GM12878 (cell line): Measurements from ENCODE around the gene SERINC5. TPM values are rescaled to one million over a fixed set of nuclear protein-coding genes. Genes with fewer than 3 reads are reported as not detected.

Experiments used
- ATAC-seq: fragments of 200-7000 bp; cut with Tn5 transposase; 3 replicates; pipeline ENCODE4 v1.9.1; 2020; ENCODE audit warnings: mild to moderate bottlenecking, moderate library complexity
- BruUV-seq: library from RNA; stranded (reverse); fragments of 400-500 nt; replicated peaks from 2 replicates; lab custom pipeline; 2021; lab: Mats Ljungman, UMichigan
- CTCF ChIA-PET: fragments of 300-600 bp; sonication (Branson Sonifier 250); formaldehyde crosslinking; extraction: SDS; loops from one replicate; lab custom pipeline; 2021; ENCODE audit warnings: inconsistent platforms; lab: Yijun Ruan, JAX
- POLR2A ChIA-PET: fragments of 350-600 bp; formaldehyde crosslinking; extraction: SDS; loops from one replicate; lab custom pipeline; 2021; ENCODE audit warnings: inconsistent platforms; lab: Charles Lee
- RAD21 ChIA-PET: fragments of 300-600 bp; sonication (Branson Sonifier 250); formaldehyde crosslinking; loops from one replicate; lab custom pipeline; 2023; ENCODE audit warnings: antibody characterized with exemption; ENCODE audit not compliant: unreplicated experiment; lab: Charles Lee
- SMC1A ChIA-PET: fragments of 300-600 bp; sonication (Branson Sonifier 250); formaldehyde crosslinking; loops from one replicate; lab custom pipeline; 2023; ENCODE audit not compliant: unreplicated experiment, uncharacterized antibody; lab: Charles Lee
- DNase-seq: peaks from one replicate; pipeline ENCODE4 v3.0.0-alpha.2; 2011; ENCODE audit warnings: low read depth, low spot score
- FAIRE-seq: peaks from 3 replicates; lab custom pipeline; 2011; peaks lifted over from hg19 to GRCh38; lab: Jason Lieb, UNC
- H2AFZ ChIP-seq: 2 replicates; pipeline ENCODE4 v1.6.0; 2011; ENCODE audit warnings: low read depth, low read length, control low read depth; ENCODE audit not compliant: control insufficient read depth
- H3K27ac ChIP-seq: 2 replicates; pipeline ENCODE4 v1.5.1; 2011; ENCODE audit warnings: control low read depth; ENCODE audit not compliant: control insufficient read depth, insufficient read depth
- H3K27me3 ChIP-seq, 2 experiments: replicated peaks in 1 of 2; 2 replicates each; pipeline versions ENCODE4 v1.6.0 to v1.6.1; 2011; ENCODE audit warnings: low read length in 1 of 2; ENCODE audit not compliant: control insufficient read depth in 2 of 2, insufficient read depth in 2 of 2
- H3K36me3 ChIP-seq, 2 experiments: 2 replicates each; pipeline ENCODE4 v1.5.1; 2011; ENCODE audit warnings: low read length in 1 of 2; ENCODE audit not compliant: control insufficient read depth in 2 of 2, insufficient read depth in 2 of 2
- H3K4me1 ChIP-seq: 2 replicates; pipeline ENCODE4 v1.6.1; 2011; ENCODE audit warnings: mild to moderate bottlenecking, low read length, moderate library complexity, mixed read lengths; ENCODE audit not compliant: control insufficient read depth, insufficient read depth
- H3K4me2 ChIP-seq: 2 replicates; pipeline ENCODE4 v1.6.0; 2011; ENCODE audit warnings: control low read depth; ENCODE audit not compliant: control insufficient read depth, insufficient read depth
- H3K4me3 ChIP-seq: fragments of 200-600 bp; sonication (generic); 2 replicates; pipeline ENCODE4 v1.5.1; 2016
- H3K79me2 ChIP-seq: 2 replicates; pipeline ENCODE4 v1.6.0; 2011; ENCODE audit warnings: low read length; ENCODE audit not compliant: control insufficient read depth, insufficient read depth
- H3K9ac ChIP-seq: 2 replicates; pipeline ENCODE4 v1.8.0; 2011; ENCODE audit warnings: low read length, control low read depth, mixed read lengths; ENCODE audit not compliant: control insufficient read depth, insufficient read depth
- H3K9me3 ChIP-seq: replicated peaks from 3 replicates; pipeline ENCODE4 v1.5.1; 2011; ENCODE audit warnings: mild to moderate bottlenecking, low read length; ENCODE audit not compliant: control insufficient read depth, insufficient read depth
- H4K20me1 ChIP-seq: 2 replicates; pipeline ENCODE4 v1.6.0; 2011; ENCODE audit not compliant: control insufficient read depth, insufficient read depth
- CEBPB ChIP-seq, 2 experiments: fragments of 150-350 bp in 1 of 2; IDR thresholded peaks; 2 replicates each; pipeline ENCODE4 v1.6.1; 2012 to 2014; ENCODE audit warnings: low read depth in 2 of 2, low read length in 2 of 2, borderline replicate concordance in 1 of 2, inconsistent platforms in 1 of 2
- FOS ChIP-seq: IDR thresholded peaks from 3 replicates; pipeline ENCODE4 v1.6.1; 2011; ENCODE audit warnings: borderline replicate concordance; ENCODE audit not compliant: insufficient read length; ENCODE audit errors: extremely low read depth
- HSF1 ChIP-seq: fragments of 150-350 bp; IDR thresholded peaks from 2 replicates; pipeline ENCODE4 v1.6.1; 2014; ENCODE audit warnings: mild to moderate bottlenecking, low read depth, low read length
- MEF2B ChIP-seq: fragments of 450-650 bp; IDR thresholded peaks from 2 replicates; pipeline ENCODE4 v1.6.1; 2018; ENCODE audit warnings: mild to moderate bottlenecking, moderate library complexity; ENCODE audit not compliant: partially characterized antibody, poor library complexity, severe bottlenecking
- NFYB ChIP-seq: IDR thresholded peaks from 2 replicates; pipeline ENCODE4 v1.6.1; 2011; ENCODE audit warnings: low read depth, mild to moderate bottlenecking, low read length, improper control_type of control experiment, moderate library complexity; ENCODE audit not compliant: insufficient read depth
- RUNX3 ChIP-seq: IDR thresholded peaks from 2 replicates; pipeline ENCODE4 v1.6.1; 2012; ENCODE audit warnings: low read length, inconsistent platforms
- ZNF207 ChIP-seq: fragments of 450-650 bp; IDR thresholded peaks from 2 replicates; pipeline ENCODE4 v1.6.1; 2014; ENCODE audit warnings: antibody characterized with exemption, mild to moderate bottlenecking, borderline replicate concordance
- WGBS: methylation state at CpG from one replicate; pipeline ENCODE4 v1.1.6; 2016; ENCODE audit warnings: low lambda C conversion rate; ENCODE audit not compliant: insufficient replicate concordance, insufficient coverage; ENCODE audit errors: missing lambda C conversion rate; 5-methylcytosine and 5-hydroxymethylcytosine counted together
- in situ Hi-C: fragments of 300-500 bp; cut with MboI; formaldehyde crosslinking; loops from 9 replicates; pipeline ENCODE4 v1.14.3; 2018; ENCODE audit warnings: mixed read lengths
- intact Hi-C: fragments of 100-400 bp; cut with micrococcal nuclease; formaldehyde crosslinking; loops from one replicate; pipeline ENCODE4 v1.14.2; 2022; ENCODE audit not compliant: unreplicated experiment
- polyA plus RNA-seq, 11 experiments: library from polyadenylated mRNA; depleted of rRNA in 4 of 11; unstranded in 6 of 11; stranded (reverse) in 5 of 11; fragments of >200 nt; fragmentation: Nextera tagmentation in 4 of 11; fragmentation: Illumina TruSeq in 1 of 11; extraction: Ambion mirVana in 4 of 11; extraction: Trizol in 1 of 11; gene quantifications; 1 replicate in 1 of 11; 2 replicates in 10 of 11; pipeline versions ENCODE4 v1.2.1 to v1.2.3, GENCODE V29; 2011 to 2016; ENCODE audit warnings: inconsistent platforms in 2 of 11, missing spikeins in 2 of 11, low read depth in 1 of 11
- total RNA-seq, 4 experiments: library from RNA; depleted of rRNA in 3 of 4; stranded (reverse); fragments of >200 nt in 3 of 4; fragmentation: Illumina TruSeq in 1 of 4; extraction: Trizol in 1 of 4; gene quantifications; 2 replicates each; pipeline versions ENCODE4 v1.2.1 to v1.2.3, GENCODE V29; 2013 to 2021

Gene SERINC5
- total and polyA plus RNA-seq, 10 of the 15 experiments (the other 5 are each of a cell fraction or from before 2014, with no cell fraction given) = 0.66 to 7.0 (median 2.8) TPM

- TF ChIP-seq NFYB = no peak
These were observed 81.1 kb downstream of the SERINC5 start (continued) for GRCh38 chr5:80174790-80175189.

GRCh38 chr5:80172067-80172695, 83.7 kb downstream of the SERINC5 start:
- 58% methylated on average over 9 of the region's 9 CpGs for WGBS
- no peak for FAIRE-seq
- CTCF ChIA-PET = interaction anchor here (0.8 kb wide), 1 partner anchor 77 kb away, joined by 4 read pairs; no protein-coding TSS in a partner anchor

More at GRCh38 chr5:80172067-80172695, 83.7 kb downstream of the SERINC5 start:
- H3K4me3 ChIP-seq = no peak overlapping the region
- H4K20me1 ChIP-seq = no peaks in the 10 kb centered on the region
- no TSS peak for BruUV-seq
- POLR2A ChIA-PET = no interaction called here
- no peak overlapping the region for H3K4me2 ChIP-seq
- H3K9ac ChIP-seq = no peak overlapping the region
- TF ChIP-seq HSF1 (no peak), CEBPB (IDR thresholded peaks at IDR 0.05; ENCODE audit: borderline replicate concordance in 1 of 2, low read depth in 2 of 2, low read length in 2 of 2) (no peak), RUNX3 (no peak), MEF2B (no peak), FOS (no peak), ZNF207 (no peak)
- TF ChIP-seq, all 136 proteins: peak for 0
- no peaks in the 10 kb centered on the region; a peak in 1 of 4 replicates for H3K36me3 ChIP-seq
- no peaks in the 10 kb centered on the region for H3K79me2 ChIP-seq
- ATAC-seq (no peak), DNase-seq (no peak)
- in situ Hi-C loops (no loop called here), intact Hi-C loops (no loop called here)
- ChIA-PET RAD21 (no interaction called here), SMC1A (interaction anchor here (0.6 to 1.1 kb wide), 2 partner anchors 21 to 443 kb away, joined by 3 to 4 read pairs; no protein-coding TSS in a partner anchor)
- H3K27ac ChIP-seq = no peak overlapping the region
- H3K27me3 ChIP-seq = no peaks in the 10 kb centered on the region
- no peak overlapping the region for H2AFZ ChIP-seq
- no peaks in the 10 kb centered on the region for H3K9me3 ChIP-seq
- peaks cover 6% of the 10 kb centered on the region; the same call in 1 of the 2 replicates for H3K4me1 ChIP-seq
